H9 (cell line): ENCODE results near the gene PLAC9. TPM values are rescaled to one million over a fixed set of nuclear protein-coding genes. Genes with fewer than 3 reads are reported as not detected.

Experiments used
- DNase-seq: peaks from one replicate; pipeline ENCODE4 v3.0.0-alpha.2; 2017
- H2AFZ ChIP-seq: one replicate; pipeline ENCODE4 v1.6.1; 2013; ENCODE audit warnings: mild to moderate bottlenecking, low read length, control low read depth, moderate library complexity
- H2AK5ac ChIP-seq: 2 replicates; pipeline ENCODE4 v1.6.1; 2013; ENCODE audit warnings: low read length, control low read depth, mixed read lengths; ENCODE audit not compliant: insufficient read length
- H2BK120ac ChIP-seq: one replicate; pipeline ENCODE4 v1.6.1; 2013; ENCODE audit warnings: low read depth, mild to moderate bottlenecking, low read length, control low read depth, inconsistent platforms; ENCODE audit not compliant: poor library complexity, severe bottlenecking
- H2BK12ac ChIP-seq: 2 replicates; pipeline ENCODE4 v1.6.1; 2013; ENCODE audit warnings: low read length, control low read depth, mixed read lengths, low read depth; ENCODE audit not compliant: insufficient read length
- H2BK15ac ChIP-seq: 2 replicates; pipeline ENCODE4 v1.6.1; 2013; ENCODE audit warnings: low read depth, low read length, control low read depth
- H2BK20ac ChIP-seq: one replicate; pipeline ENCODE4 v1.6.1; 2013; ENCODE audit warnings: low read depth, mild to moderate bottlenecking, low read length, control low read depth, inconsistent platforms; ENCODE audit not compliant: poor library complexity, severe bottlenecking
- H2BK5ac ChIP-seq: 2 replicates; pipeline ENCODE4 v1.6.1; 2013; ENCODE audit warnings: low read length, control low read depth, mixed read lengths; ENCODE audit not compliant: insufficient read length
- H3K14ac ChIP-seq: 2 replicates; pipeline ENCODE4 v1.6.1; 2013; ENCODE audit warnings: low read length, control low read depth; ENCODE audit not compliant: insufficient read depth
- H3K18ac ChIP-seq: 2 replicates; pipeline ENCODE4 v1.6.1; 2013; ENCODE audit warnings: low read depth, mild to moderate bottlenecking, mixed read lengths, low read length, control low read depth; ENCODE audit not compliant: insufficient read length
- H3K23ac ChIP-seq: 2 replicates; pipeline ENCODE4 v1.6.1; 2013; ENCODE audit warnings: low read length, control low read depth, mixed read lengths, low read depth; ENCODE audit not compliant: insufficient read length
- H3K23me2 ChIP-seq: 2 replicates; pipeline ENCODE4 v1.6.1; 2013; ENCODE audit warnings: low read depth, mild to moderate bottlenecking, mixed read lengths, low read length, control low read depth; ENCODE audit not compliant: insufficient read length, poor library complexity, severe bottlenecking
- H3K27ac ChIP-seq: 2 replicates; pipeline ENCODE4 v1.5.1; 2013; ENCODE audit warnings: low read length, control low read depth, mixed read lengths, low read depth; ENCODE audit not compliant: insufficient read length
- H3K27me3 ChIP-seq: 2 replicates; pipeline ENCODE4 v1.6.1; 2013; ENCODE audit warnings: low read length, control low read depth, inconsistent platforms; ENCODE audit not compliant: insufficient read depth
- H3K4ac ChIP-seq: 2 replicates; pipeline ENCODE4 v1.6.1; 2013; ENCODE audit warnings: low read depth, mild to moderate bottlenecking, control low read depth, inconsistent platforms, low read length, moderate library complexity
- H3K4me1 ChIP-seq: 2 replicates; pipeline ENCODE4 v1.6.1; 2013; ENCODE audit warnings: low read length, control low read depth, inconsistent platforms; ENCODE audit not compliant: insufficient read depth
- H3K4me2 ChIP-seq: 2 replicates; pipeline ENCODE4 v1.6.1; 2013; ENCODE audit warnings: low read length, control low read depth, mixed read lengths; ENCODE audit not compliant: insufficient read length, insufficient read depth
- H3K56ac ChIP-seq: 2 replicates; pipeline ENCODE4 v1.6.1; 2013; ENCODE audit warnings: low read depth, mild to moderate bottlenecking, mixed read lengths, low read length, control low read depth; ENCODE audit not compliant: insufficient read length
- H3K79me1 ChIP-seq: 2 replicates; pipeline ENCODE4 v1.6.1; 2013; ENCODE audit warnings: low read depth, mild to moderate bottlenecking, moderate library complexity, low read length, control low read depth, inconsistent platforms; ENCODE audit not compliant: insufficient read depth, poor library complexity, severe bottlenecking
- H3K79me2 ChIP-seq: 2 replicates; pipeline ENCODE4 v1.6.1; 2013; ENCODE audit warnings: low read length, control low read depth, inconsistent platforms; ENCODE audit not compliant: insufficient read depth
- H3K9ac ChIP-seq: 2 replicates; pipeline ENCODE4 v1.6.1; 2013; ENCODE audit warnings: low read length, control low read depth, mixed read lengths; ENCODE audit not compliant: insufficient read length; ENCODE audit errors: extremely low read depth
- H3K9me3 ChIP-seq: one replicate; pipeline ENCODE4 v1.6.1; 2013; ENCODE audit warnings: low read depth, low read length, inconsistent platforms; ENCODE audit not compliant: control insufficient read depth
- H3T11ph ChIP-seq: one replicate; pipeline ENCODE4 v1.6.1; 2013; ENCODE audit warnings: mild to moderate bottlenecking, low read length, control low read depth, inconsistent platforms
- H4K20me1 ChIP-seq: one replicate; pipeline ENCODE4 v1.6.1; 2013; ENCODE audit not compliant: control insufficient read depth, insufficient read length, insufficient read depth
- H4K5ac ChIP-seq: 2 replicates; pipeline ENCODE4 v1.6.1; 2013; ENCODE audit warnings: low read depth, mild to moderate bottlenecking, mixed read lengths, low read length, control low read depth; ENCODE audit not compliant: insufficient read length
- H4K8ac ChIP-seq: replicated peaks from 2 replicates; pipeline ENCODE4 v1.6.1; 2013; ENCODE audit warnings: low read length, control low read depth, mixed read lengths, low read depth; ENCODE audit not compliant: insufficient read length
- H4K91ac ChIP-seq: 2 replicates; pipeline ENCODE4 v1.6.1; 2013; ENCODE audit warnings: low read depth, mild to moderate bottlenecking, moderate library complexity, mixed read lengths, low read length, control low read depth; ENCODE audit not compliant: insufficient read length
- H3K27ac Mint-ChIP-seq, 3 experiments: 2 replicates in 2 of 3; 3 replicates in 1 of 3; pipeline ENCODE4 v1.8.0; 2020 to 2021; ENCODE audit warnings: mixed read lengths in 3 of 3, mild to moderate bottlenecking in 1 of 3, moderate library complexity in 1 of 3
- H3K27me3 Mint-ChIP-seq: 2 replicates; pipeline ENCODE4 v1.8.0; 2021; ENCODE audit warnings: low read depth, mild to moderate bottlenecking, moderate library complexity, mixed read lengths
- H3K36me3 Mint-ChIP-seq, 3 experiments: 2 replicates in 2 of 3; 3 replicates in 1 of 3; pipeline ENCODE4 v1.8.0; 2020 to 2021; ENCODE audit warnings: low read depth in 3 of 3, mixed read lengths in 3 of 3; ENCODE audit not compliant: insufficient read depth in 1 of 3
- H3K4me1 Mint-ChIP-seq, 2 experiments: 2 replicates each; pipeline ENCODE4 v1.8.0; 2020; ENCODE audit warnings: mixed read lengths in 2 of 2
- H3K4me3 Mint-ChIP-seq, 2 experiments: 2 replicates in 1 of 2; 3 replicates in 1 of 2; pipeline ENCODE4 v1.8.0; 2020 to 2021; ENCODE audit warnings: mild to moderate bottlenecking in 2 of 2, mixed read lengths in 2 of 2, moderate library complexity in 1 of 2
- H3K9me3 Mint-ChIP-seq, 2 experiments: 2 replicates in 1 of 2; 3 replicates in 1 of 2; pipeline ENCODE4 v1.8.0; 2020; ENCODE audit warnings: mild to moderate bottlenecking in 2 of 2, mixed read lengths in 2 of 2, moderate library complexity in 1 of 2
- CTCF ChIP-seq: fragments of 200-600 bp; sonication (generic); conservative IDR thresholded peaks from 3 replicates; pipeline ENCODE4 v1.8.0; 2021; ENCODE audit warnings: antibody characterized with exemption, mild to moderate bottlenecking
- WGBS: extraction: QIAGEN DNeasy Blood & Tissue Kit; methylation state at CpG from one replicate; pipeline ENCODE4 v1.1.7; 2013; ENCODE audit warnings: missing lambda C conversion rate, low lambda C conversion rate, mixed read lengths; ENCODE audit not compliant: insufficient read length; ENCODE audit errors: extremely low coverage; 5-methylcytosine and 5-hydroxymethylcytosine counted together
- total RNA-seq: library from RNA; stranded (reverse); gene quantifications from 2 replicates; pipeline ENCODE4 v1.2.1, GENCODE V29; 2021

The PLAC9 gene
- total RNA-seq, 1 experiment from 2014 or later = 4.3 TPM

GRCh38 chr10:80118669-80119068, 13.9 kb upstream of the PLAC9 start:
- Histone ChIP-seq H3K14ac (no peak overlapping the region), H4K20me1 (no peaks in the 10 kb centered on the region), H4K91ac (no peak overlapping the region), H2BK20ac (no peak overlapping the region), H4K5ac (no peak overlapping the region), H3K18ac (no peak overlapping the region), H2BK12ac (no peak overlapping the region), H2BK15ac (no peak overlapping the region), H3K27ac (no peak overlapping the region), H3K27me3 (no peaks in the 10 kb centered on the region), H3K23ac (no peak overlapping the region), H3K9ac (no peak overlapping the region), H4K8ac (no peak overlapping the region), H3K4ac (no peak overlapping the region), H3K4me1 (no peaks in the 10 kb centered on the region), H3K23me2 (no peaks in the 10 kb centered on the region), H3T11ph (no peak overlapping the region), H3K9me3 (no peaks in the 10 kb centered on the region), H3K4me2 (no peak overlapping the region), H3K79me1 (no peaks in the 10 kb centered on the region), H3K56ac (no peak overlapping the region), H2AK5ac (no peak overlapping the region), H2BK5ac (no peak overlapping the region), H3K79me2 (no peaks in the 10 kb centered on the region), H2AFZ (no peak overlapping the region), H2BK120ac (no peak overlapping the region)
- Mint-ChIP-seq H3K27me3 (peaks cover 11% of the 10 kb centered on the region), H3K4me3 (no peak overlapping the region), H3K36me3 (no peaks in the 10 kb centered on the region), H3K9me3 (peaks cover 0 to 5% of the 10 kb centered on the region in 2 experiments; a peak in 1 of 5 replicates), H3K27ac (no peak overlapping the region), H3K4me1 (0 out of 4 replicates have a peak, but pooled peaks cover 0 to 3% of the 10 kb centered on the region in 2 experiments)
- DNase-seq = no peak
- no peak for TF ChIP-seq CTCF
- WGBS = no CpG with 5 or more reads among the region's 4 CpGs
